Kidney (tissue), 14 donors: ENCODE results near the gene KRT6A. TPM values are rescaled to one million over a fixed set of nuclear protein-coding genes. Genes with fewer than 3 reads are reported as not detected.

Source experiments
- DNase-seq, 5 donors: peaks; one replicate each; pipeline ENCODE4 v3.0.0-alpha.2; 2013 to 2020
- FAIRE-seq: peaks from 2 replicates; lab custom pipeline; 2012; peaks lifted over from hg19 to GRCh38; lab: Jason Lieb, UNC
- H3K27ac ChIP-seq, 2 donors: one replicate each; pipeline ENCODE4 v1.7.0; 2013; ENCODE audit warnings: low read depth in 2 of 2, low read length in 2 of 2, inconsistent platforms in 1 of 2
- H3K27me3 ChIP-seq: one replicate; pipeline ENCODE4 v1.7.1; 2013; ENCODE audit warnings: low read length, inconsistent platforms; ENCODE audit not compliant: control insufficient read depth, insufficient read depth
- H3K36me3 ChIP-seq, 3 donors: one replicate each; pipeline versions ENCODE4 v1.7.0 to v1.7.1; 2013; ENCODE audit warnings: low read length in 3 of 3, control low read depth in 1 of 3, inconsistent platforms in 1 of 3; ENCODE audit not compliant: insufficient read depth in 3 of 3, control insufficient read depth in 2 of 3
- H3K4me1 ChIP-seq, 3 donors: one replicate each; pipeline versions ENCODE4 v1.7.0 to v1.7.1; 2013; ENCODE audit warnings: low read length in 3 of 3, inconsistent platforms in 1 of 3, low read depth in 1 of 3; ENCODE audit not compliant: control insufficient read depth in 2 of 3, insufficient read depth in 2 of 3
- H3K4me3 ChIP-seq, 3 donors: one replicate each; pipeline versions ENCODE4 v1.7.0 to v1.8.1; 2013; ENCODE audit warnings: low read length in 3 of 3, control low read depth in 1 of 3, inconsistent platforms in 1 of 3
- H3K9ac ChIP-seq, 3 donors: one replicate each; pipeline versions ENCODE4 v1.7.0 to v1.7.1; 2013; ENCODE audit warnings: low read length in 3 of 3, control low read depth in 1 of 3, inconsistent platforms in 1 of 3
- H3K9me3 ChIP-seq, 3 donors: one replicate each; pipeline versions ENCODE4 v1.7.0 to v1.7.1; 2013; ENCODE audit warnings: low read length in 3 of 3, control low read depth in 1 of 3, inconsistent platforms in 1 of 3; ENCODE audit not compliant: control insufficient read depth in 2 of 3, insufficient read depth in 1 of 3
- intact Hi-C: fragments of 100-400 bp; cut with DNase I; formaldehyde crosslinking; loops from one replicate; pipeline ENCODE4 v1.11.1; 2022
- polyA plus RNA-seq: library from polyadenylated mRNA; stranded (reverse); fragments of 350-450 nt; fragmentation: Illumina TruSeq; extraction: RNeasy Lipid Tissue Mini Kit (QIAGEN cat#74804); gene quantifications from one replicate; pipeline ENCODE4 v1.2.3, GENCODE V29; 2014; ENCODE audit warnings: low read depth, low replicate concordance; ENCODE audit not compliant: insufficient read depth
- total RNA-seq: library from RNA; stranded (reverse); fragmentation: NEBNext Ultra II Directional; extraction: Animal tissue kit (Norgen Biotek cat#: 25700); gene quantifications from one replicate; pipeline ENCODE4 v1.2.1, GENCODE V29; 2021
- TF ChIP-seq, protein P1 (sequence below): IDR thresholded peaks from 3 replicates; pipeline ENCODE4 v1.5.1; 2012; ENCODE audit warnings: mild to moderate bottlenecking, moderate library complexity, borderline replicate concordance; ENCODE audit not compliant: insufficient read depth; ENCODE audit errors: extremely low read depth
- donor health status: control.
- donor health status: control.
- donor health status: control.
- donor health status: control.
- donor health status: control.
- donor health status: DM: yes; HTN: yes; CAD: no.
- donor health status: Normal renal cell carcinoma (clear cell type).

KRT6A gene
- total and polyA plus RNA-seq, 2 donors from 2014 or later: not detected

DNA sequence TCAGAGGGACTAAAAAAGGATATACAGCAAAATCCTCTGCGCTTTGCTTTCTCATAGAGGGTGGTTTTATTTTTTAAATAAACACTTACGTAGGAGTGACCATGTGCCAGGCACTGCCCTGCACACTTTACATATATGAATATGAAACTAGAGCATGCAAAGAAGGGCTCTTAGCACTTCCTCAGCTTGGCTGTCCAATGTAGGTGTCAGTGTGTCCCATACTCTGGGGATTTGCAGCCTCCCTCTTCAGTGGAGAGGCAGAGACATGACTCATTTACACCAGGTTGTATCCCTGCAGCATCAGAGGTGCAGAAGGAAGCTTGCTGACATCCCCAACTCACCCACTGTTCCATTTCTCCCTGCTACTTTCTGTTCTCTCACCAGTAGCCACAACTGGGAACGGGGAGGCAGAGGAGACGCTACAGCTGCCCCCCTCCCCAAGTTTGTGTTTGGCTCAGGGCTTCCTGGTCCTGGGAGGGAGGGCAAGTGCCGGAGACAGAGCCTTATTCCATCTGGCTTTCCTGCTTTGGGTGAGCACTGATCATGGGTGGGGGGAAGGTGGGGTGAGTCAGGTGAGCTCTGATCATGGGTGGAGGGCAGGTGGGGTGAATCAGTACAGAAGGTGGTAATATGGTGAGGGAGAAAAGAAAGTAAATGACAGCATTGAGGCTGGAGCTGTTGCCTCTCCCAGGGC is 32.0 kb upstream of the KRT6A start:
- intact Hi-C loops: no loop called here
- Histone ChIP-seq H3K4me3 (no peak overlapping the region), H3K27me3 (no peaks in the 10 kb centered on the region), H3K9me3 (no peaks in the 10 kb centered on the region), H3K4me1 (no peaks in the 10 kb centered on the region), H3K36me3 (no peaks in the 10 kb centered on the region), H3K27ac (no peak overlapping the region), H3K9ac (no peak overlapping the region)
- TF ChIP-seq, protein P1, sequence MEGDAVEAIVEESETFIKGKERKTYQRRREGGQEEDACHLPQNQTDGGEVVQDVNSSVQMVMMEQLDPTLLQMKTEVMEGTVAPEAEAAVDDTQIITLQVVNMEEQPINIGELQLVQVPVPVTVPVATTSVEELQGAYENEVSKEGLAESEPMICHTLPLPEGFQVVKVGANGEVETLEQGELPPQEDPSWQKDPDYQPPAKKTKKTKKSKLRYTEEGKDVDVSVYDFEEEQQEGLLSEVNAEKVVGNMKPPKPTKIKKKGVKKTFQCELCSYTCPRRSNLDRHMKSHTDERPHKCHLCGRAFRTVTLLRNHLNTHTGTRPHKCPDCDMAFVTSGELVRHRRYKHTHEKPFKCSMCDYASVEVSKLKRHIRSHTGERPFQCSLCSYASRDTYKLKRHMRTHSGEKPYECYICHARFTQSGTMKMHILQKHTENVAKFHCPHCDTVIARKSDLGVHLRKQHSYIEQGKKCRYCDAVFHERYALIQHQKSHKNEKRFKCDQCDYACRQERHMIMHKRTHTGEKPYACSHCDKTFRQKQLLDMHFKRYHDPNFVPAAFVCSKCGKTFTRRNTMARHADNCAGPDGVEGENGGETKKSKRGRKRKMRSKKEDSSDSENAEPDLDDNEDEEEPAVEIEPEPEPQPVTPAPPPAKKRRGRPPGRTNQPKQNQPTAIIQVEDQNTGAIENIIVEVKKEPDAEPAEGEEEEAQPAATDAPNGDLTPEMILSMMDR: no peak
- no peak for FAIRE-seq
- peak in 2 of 5 donors; percentile 1 to 2 for DNase-seq

DNA sequence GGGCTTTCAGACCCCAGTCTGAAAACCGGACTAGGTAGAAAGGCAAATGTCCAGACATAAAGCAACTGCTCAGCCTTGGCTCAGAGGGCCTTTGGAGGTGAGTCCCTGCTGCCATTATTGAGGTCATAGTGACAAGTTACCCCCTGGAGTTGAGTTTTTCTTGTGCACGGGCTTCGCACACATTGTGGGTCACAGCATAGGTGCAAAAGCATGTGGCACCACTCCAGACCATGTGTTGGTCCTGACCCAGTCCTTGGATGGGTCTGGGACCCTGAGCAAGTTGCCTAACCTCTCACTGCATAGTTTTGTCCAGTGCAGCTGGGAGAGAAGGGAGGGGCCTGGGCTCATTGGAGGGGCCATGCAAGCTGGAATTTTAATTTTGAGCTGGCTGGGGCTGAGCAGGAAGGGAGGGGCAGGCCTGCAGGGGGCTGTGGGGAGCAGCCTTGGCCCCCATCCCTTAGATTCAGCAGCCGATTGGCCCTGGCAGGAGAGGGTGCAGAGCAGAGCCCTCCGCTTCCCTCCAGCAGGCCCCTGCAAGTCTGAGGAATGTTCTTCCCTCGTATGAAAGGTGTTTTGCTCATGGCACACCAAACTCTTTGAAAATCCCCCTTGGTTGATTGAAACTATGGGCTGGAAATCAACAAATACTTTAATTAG is 31.3 kb upstream of the KRT6A start:
- Histone ChIP-seq H3K4me1 (no peaks in the 10 kb centered on the region), H3K9me3 (no peaks in the 10 kb centered on the region), H3K36me3 (no peaks in the 10 kb centered on the region), H3K27me3 (no peaks in the 10 kb centered on the region), H3K27ac (no peak overlapping the region), H3K4me3 (no peak overlapping the region), H3K9ac (no peak overlapping the region)
- TF ChIP-seq, protein P1: no peak
- intact Hi-C loops: no loop called here
- FAIRE-seq (no peak), DNase-seq (peak in 1 of 5 donors; percentile 8)

- Histone ChIP-seq H3K9ac (no peak overlapping the region), H3K9me3 (no peaks in the 10 kb centered on the region), H3K4me1 (no peaks in the 10 kb centered on the region), H3K4me3 (no peak overlapping the region), H3K36me3 (no peaks in the 10 kb centered on the region), H3K27me3 (no peaks in the 10 kb centered on the region), H3K27ac (no peak overlapping the region)
- DNase-seq: no peak
- intact Hi-C loops: no loop called here
- FAIRE-seq: no peak
- TF ChIP-seq, protein P1: no peak
Observed at GRCh38 chr12:52523824-52524223, 30.8 kb upstream of the KRT6A start.
